Ovary (tissue), 9 donors: ENCODE data around the gene SNX9. TPM values are rescaled to one million over a fixed set of nuclear protein-coding genes. Genes with fewer than 3 reads are reported as not detected.

ENCODE experiments used
- DNase-seq, 5 donors: peaks; one replicate each; pipeline ENCODE4 v3.0.0-alpha.2; 2019 to 2020
- H3K27ac ChIP-seq, 2 donors: fragments of 200-600 bp; one replicate each; pipeline versions ENCODE4 v1.5.1 to v1.8.0; 2019 to 2022
- H3K27me3 ChIP-seq: fragments of 200-600 bp; one replicate; pipeline ENCODE4 v1.8.0; 2022
- H3K36me3 ChIP-seq: fragments of 200-600 bp; sonication (generic); one replicate; pipeline ENCODE4 v1.5.1; 2019
- H3K4me1 ChIP-seq: one replicate; pipeline ENCODE4 v1.8.1; 2013; ENCODE audit warnings: mild to moderate bottlenecking, moderate library complexity; ENCODE audit not compliant: insufficient read depth
- H3K4me3 ChIP-seq: fragments of 200-600 bp; sonication (generic); one replicate; pipeline ENCODE4 v1.5.1; 2017
- H3K9me3 ChIP-seq, 2 donors: fragments of 200-600 bp in 1 of 2; sonication (generic) in 1 of 2; one replicate each; pipeline versions ENCODE4 v1.5.1 to v1.8.1; 2013 to 2019; ENCODE audit warnings: mild to moderate bottlenecking in 1 of 2, moderate library complexity in 1 of 2
- EP300 ChIP-seq: sonication (generic); formaldehyde crosslinking; IDR thresholded peaks from one replicate; pipeline ENCODE4 v1.6.1; 2017; ENCODE audit warnings: antibody characterized with exemption
- POLR2A ChIP-seq: fragments of 450-650 bp; IDR thresholded peaks from one replicate; pipeline ENCODE4 v1.6.1; 2017; ENCODE audit warnings: antibody characterized with exemption, mild to moderate bottlenecking, moderate library complexity
- WGBS, 3 donors: extraction: QIAGEN DNeasy Blood & Tissue Kit in 1 of 3; methylation state at CpG; one replicate each; pipeline versions ENCODE4 v1.1.5 to v1.1.7; 2013 to 2017; 5-methylcytosine and 5-hydroxymethylcytosine counted together
- intact Hi-C, 4 donors: fragments of 100-400 bp; cut with DNase I; formaldehyde crosslinking; loops; one replicate each; pipeline versions ENCODE4 v1.11.0 to v1.15.1; 2022 to 2023
- polyA plus RNA-seq, 2 donors: library from polyadenylated mRNA; stranded (reverse); fragments of 200-250 nt in 1 of 2; fragments of 350-450 nt in 1 of 2; fragmentation: Illumina TruSeq in 1 of 2; extraction: RNeasy Lipid Tissue Mini Kit (QIAGEN cat#74804) in 1 of 2; gene quantifications; one replicate each; pipeline ENCODE4 v1.2.3, GENCODE V29; 2013 to 2014
- total RNA-seq, 7 donors: library from RNA; depleted of rRNA in 2 of 7; stranded (reverse); fragments of >200 nt in 2 of 7; fragmentation: NEBNext Ultra II Directional in 3 of 7; extraction: Animal tissue kit (Norgen Biotek cat#: 25700) in 3 of 7; gene quantifications; one replicate each; pipeline versions ENCODE4 v1.1.0 to v1.2.4, GENCODE V29; 2016 to 2023
- TF ChIP-seq, protein P1 (sequence below), 3 donors: fragments of 450-650 bp in 2 of 3; fragments of 200-600 bp in 1 of 3; IDR thresholded peaks; one replicate each; pipeline versions ENCODE4 v1.5.1 to v1.8.0; 2016 to 2022; ENCODE audit warnings: antibody characterized with exemption in 3 of 3, mild to moderate bottlenecking in 1 of 3
- donor health status: DM: no; HTN: no; CAD: no; lungs with moderate emphysema.
- donor health status: DM: no; HTN: no; CAD: no.
- donor health status: Bipolar disorder and iron deficiency.
- donor health status: DM: yes; HTN: yes; CAD: no.
- donor health status: DM: no; HTN: no; CAD: no.
- donor health status: DM: yes; HTN: yes; CAD: no.

The SNX9 gene
- total and polyA plus RNA-seq, 9 donors: 31.2 to 48.0 (median 38.7) TPM

DNA sequence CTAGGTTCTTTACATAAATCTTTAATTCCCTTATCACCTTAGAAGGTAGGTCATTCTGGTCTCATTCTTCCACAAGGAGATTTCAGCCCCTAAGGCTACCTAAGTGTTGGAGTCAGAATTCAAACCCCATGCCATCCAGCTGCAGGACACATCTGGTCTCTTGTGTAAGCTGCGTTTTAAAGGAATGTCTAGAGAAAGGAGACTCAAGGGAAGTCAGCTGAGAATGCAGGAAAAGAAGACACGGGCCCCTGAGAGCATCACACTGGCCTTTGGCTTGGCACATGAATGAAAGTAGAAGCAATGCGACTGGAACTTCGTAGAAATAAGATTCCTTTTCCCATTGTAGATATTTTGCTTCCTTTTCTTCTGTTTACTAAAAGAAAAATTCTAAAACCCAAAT lies 82.0 kb downstream of the SNX9 start:
- no peak for TF ChIP-seq EP300
- TF ChIP-seq, protein P1, sequence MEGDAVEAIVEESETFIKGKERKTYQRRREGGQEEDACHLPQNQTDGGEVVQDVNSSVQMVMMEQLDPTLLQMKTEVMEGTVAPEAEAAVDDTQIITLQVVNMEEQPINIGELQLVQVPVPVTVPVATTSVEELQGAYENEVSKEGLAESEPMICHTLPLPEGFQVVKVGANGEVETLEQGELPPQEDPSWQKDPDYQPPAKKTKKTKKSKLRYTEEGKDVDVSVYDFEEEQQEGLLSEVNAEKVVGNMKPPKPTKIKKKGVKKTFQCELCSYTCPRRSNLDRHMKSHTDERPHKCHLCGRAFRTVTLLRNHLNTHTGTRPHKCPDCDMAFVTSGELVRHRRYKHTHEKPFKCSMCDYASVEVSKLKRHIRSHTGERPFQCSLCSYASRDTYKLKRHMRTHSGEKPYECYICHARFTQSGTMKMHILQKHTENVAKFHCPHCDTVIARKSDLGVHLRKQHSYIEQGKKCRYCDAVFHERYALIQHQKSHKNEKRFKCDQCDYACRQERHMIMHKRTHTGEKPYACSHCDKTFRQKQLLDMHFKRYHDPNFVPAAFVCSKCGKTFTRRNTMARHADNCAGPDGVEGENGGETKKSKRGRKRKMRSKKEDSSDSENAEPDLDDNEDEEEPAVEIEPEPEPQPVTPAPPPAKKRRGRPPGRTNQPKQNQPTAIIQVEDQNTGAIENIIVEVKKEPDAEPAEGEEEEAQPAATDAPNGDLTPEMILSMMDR (IDR thresholded peaks at IDR 0.05): no peak
- TF ChIP-seq POLR2A: no peak
- H3K4me3 ChIP-seq: no peak overlapping the region
- no peaks in the 10 kb centered on the region for H3K4me1 ChIP-seq
- no peak for DNase-seq
- H3K9me3 ChIP-seq: no peaks in the 10 kb centered on the region
- H3K27ac ChIP-seq: no peak overlapping the region
- intact Hi-C loops: no loop called here
- no peaks in the 10 kb centered on the region for H3K36me3 ChIP-seq
- WGBS, 3 donors: 66 to 73% (median 72%) methylated on average over 4 of the region's 4 CpGs
- no peaks in the 10 kb centered on the region for H3K27me3 ChIP-seq

DNA sequence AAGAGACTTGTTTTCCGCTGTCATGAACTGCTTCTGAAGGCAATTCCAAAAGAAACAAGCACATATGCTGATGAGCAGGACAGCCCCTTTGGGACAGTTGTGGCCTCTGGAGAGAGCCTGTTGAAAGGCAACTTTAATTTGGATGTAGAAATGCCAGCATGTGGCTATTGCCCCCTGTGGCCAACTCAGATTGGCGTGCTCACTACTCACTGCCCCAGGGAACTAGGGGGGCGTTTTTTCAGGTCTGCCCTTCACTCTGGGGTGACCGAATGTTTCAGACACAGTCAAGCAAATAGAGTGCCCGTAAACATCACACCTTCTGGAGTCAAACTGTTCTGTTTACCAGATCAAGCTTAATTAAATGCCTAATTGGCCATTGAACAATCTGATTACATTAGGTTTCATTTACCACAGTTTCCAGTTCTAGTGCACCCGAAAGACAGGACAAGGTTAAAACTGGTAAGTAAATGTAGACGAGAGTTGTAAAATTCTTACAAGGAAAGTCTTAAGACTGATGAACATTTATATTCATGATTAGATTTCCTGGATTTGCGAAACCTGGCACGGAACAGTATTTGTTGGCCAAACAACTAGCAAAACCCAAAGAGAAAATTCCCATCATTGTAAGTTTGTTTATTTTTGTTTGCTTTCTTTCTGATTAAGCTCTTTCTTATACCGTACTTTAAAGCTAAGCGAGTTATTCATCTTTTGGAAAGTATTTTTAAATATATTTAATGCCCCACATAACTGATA lies 82.7 kb downstream of the SNX9 start:
- intact Hi-C loops: no loop called here
- no peaks in the 10 kb centered on the region for H3K4me1 ChIP-seq
- DNase-seq: no peak
- no peak overlapping the region for H3K4me3 ChIP-seq
- whole genome bisulfite sequencing, 3 donors: 88 to 93% (median 93%) methylated on average over 11 of the region's 11 CpGs
- no peaks in the 10 kb centered on the region for H3K36me3 ChIP-seq
- no peaks in the 10 kb centered on the region for H3K27me3 ChIP-seq
- H3K9me3 ChIP-seq: no peaks in the 10 kb centered on the region
- TF ChIP-seq POLR2A (no peak), EP300 (no peak)
- TF ChIP-seq, protein P1 (IDR thresholded peaks at IDR 0.05): no peak
- no peak overlapping the region for H3K27ac ChIP-seq

DNA sequence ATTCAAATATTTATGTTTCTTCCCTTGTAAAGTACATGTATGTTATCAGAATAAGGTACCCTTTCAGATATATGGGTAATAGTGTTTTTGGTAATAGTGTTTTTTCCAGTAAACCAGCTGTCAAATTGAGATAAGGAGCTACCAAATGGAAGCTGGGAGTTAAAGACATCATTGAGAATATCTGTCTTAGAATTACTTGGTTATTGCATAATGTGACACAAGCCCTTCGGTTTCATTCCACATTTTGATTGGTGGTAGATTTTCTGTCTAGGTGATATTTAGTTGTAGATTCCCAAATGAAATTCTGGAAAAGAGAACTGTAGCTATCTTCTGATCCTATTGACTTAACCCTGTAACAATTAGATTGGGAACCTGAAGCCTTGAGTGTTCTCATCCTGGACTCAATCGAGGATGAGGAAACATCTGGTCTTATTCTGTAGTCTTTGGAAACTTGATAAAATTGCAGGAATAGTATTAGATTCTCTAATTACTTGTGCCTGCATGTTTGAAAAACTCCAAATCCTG lies 83.6 kb downstream of the SNX9 start:
- no peak overlapping the region for H3K27ac ChIP-seq
- H3K36me3 ChIP-seq: no peaks in the 10 kb centered on the region
- no peak for DNase-seq
- H3K9me3 ChIP-seq: no peaks in the 10 kb centered on the region
- H3K4me1 ChIP-seq: no peaks in the 10 kb centered on the region
- WGBS, 3 donors: 64 to 81% (median 78%) methylated on average over 2 of the region's 2 CpGs
- TF ChIP-seq, protein P1 (IDR thresholded peaks at IDR 0.05): no peak
- TF ChIP-seq EP300: no peak
- no peak for TF ChIP-seq POLR2A
- no peak overlapping the region for H3K4me3 ChIP-seq
- intact Hi-C loops: no loop called here
- H3K27me3 ChIP-seq: no peaks in the 10 kb centered on the region

DNA sequence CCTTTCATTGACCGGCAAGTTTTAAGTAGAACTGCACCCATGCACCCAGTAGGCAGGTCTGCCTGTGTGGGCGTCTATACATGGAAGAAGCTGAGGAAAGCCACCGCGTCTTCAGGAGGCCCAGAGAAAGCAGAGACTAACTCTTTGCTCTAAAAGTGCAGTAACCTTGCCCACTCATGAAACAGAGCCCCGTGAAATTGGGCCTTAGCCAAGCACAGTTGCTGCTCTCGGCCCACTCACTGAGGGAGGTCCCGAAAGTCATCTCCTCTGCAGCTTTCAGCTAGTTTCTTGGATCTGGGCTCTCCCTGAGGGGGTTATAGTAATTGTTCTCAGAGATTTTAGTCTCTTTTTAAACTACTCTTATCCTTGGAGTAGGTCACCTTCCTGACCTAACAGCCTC lies 84.6 kb downstream of the SNX9 start:
- 65 to 78% (median 78%) methylated on average over 7 of the region's 7 CpGs for WGBS, 3 donors
- Histone ChIP-seq H3K9me3 (no peaks in the 10 kb centered on the region), H3K4me1 (peaks cover 2% of the 10 kb centered on the region), H3K36me3 (no peaks in the 10 kb centered on the region), H3K4me3 (no peak overlapping the region), H3K27ac (no peak overlapping the region), H3K27me3 (no peaks in the 10 kb centered on the region)
- no peak for DNase-seq
- intact Hi-C loops: no loop called here
- TF ChIP-seq EP300 (no peak), POLR2A (no peak)
- TF ChIP-seq, protein P1 (IDR thresholded peaks at IDR 0.05): no peak
